ENCODE measurements around the gene HAUS7. TPM values are rescaled to one million over a fixed set of nuclear protein-coding genes. Genes with fewer than 3 reads are reported as not detected.

Gene HAUS7
- total RNA-seq, 2 donors from 2014 or later, result 18.1 to 35.7 TPM

DNA sequence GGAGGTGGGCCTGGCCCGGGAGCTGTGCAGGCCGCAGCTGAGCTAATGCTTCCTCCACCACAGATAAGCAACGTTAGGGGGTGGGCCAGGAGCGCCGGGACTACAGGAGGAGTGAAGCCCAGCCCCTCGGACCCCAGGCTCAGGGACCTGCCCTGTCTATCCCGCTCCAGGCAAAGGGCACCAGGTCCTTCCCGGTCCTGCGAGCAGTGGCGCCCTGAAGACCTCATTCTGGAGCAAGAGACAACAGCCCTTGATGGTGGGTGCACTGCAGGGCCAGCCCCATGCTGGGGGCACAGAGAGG is 23.8 kb downstream of the HAUS7 start:
- H3K27me3 ChIP-seq (replicated peaks; ENCODE audit: insufficient read depth), result no peaks in the 10 kb centered on the region
- intact Hi-C loops (cut with DNase I), result no loop called here
- WGBS, result 62% methylated on average over 5 of the region's 10 CpGs
- H3K4me1 ChIP-seq (replicated peaks), result no peaks in the 10 kb centered on the region
- H3K9me3 ChIP-seq, result no peaks in the 10 kb centered on the region
- H3K4me3 ChIP-seq, result no peak overlapping the region
- H3K27ac ChIP-seq, result no peak overlapping the region
- DNase-seq (ENCODE audit: low spot score), result no peak
- no peak for TF ChIP-seq POLR2AphosphoS5 (IDR thresholded peaks at IDR 0.05)
- TF ChIP-seq POLR2A (IDR thresholded peaks at IDR 0.05), result no peak
- TF ChIP-seq, protein P1, sequence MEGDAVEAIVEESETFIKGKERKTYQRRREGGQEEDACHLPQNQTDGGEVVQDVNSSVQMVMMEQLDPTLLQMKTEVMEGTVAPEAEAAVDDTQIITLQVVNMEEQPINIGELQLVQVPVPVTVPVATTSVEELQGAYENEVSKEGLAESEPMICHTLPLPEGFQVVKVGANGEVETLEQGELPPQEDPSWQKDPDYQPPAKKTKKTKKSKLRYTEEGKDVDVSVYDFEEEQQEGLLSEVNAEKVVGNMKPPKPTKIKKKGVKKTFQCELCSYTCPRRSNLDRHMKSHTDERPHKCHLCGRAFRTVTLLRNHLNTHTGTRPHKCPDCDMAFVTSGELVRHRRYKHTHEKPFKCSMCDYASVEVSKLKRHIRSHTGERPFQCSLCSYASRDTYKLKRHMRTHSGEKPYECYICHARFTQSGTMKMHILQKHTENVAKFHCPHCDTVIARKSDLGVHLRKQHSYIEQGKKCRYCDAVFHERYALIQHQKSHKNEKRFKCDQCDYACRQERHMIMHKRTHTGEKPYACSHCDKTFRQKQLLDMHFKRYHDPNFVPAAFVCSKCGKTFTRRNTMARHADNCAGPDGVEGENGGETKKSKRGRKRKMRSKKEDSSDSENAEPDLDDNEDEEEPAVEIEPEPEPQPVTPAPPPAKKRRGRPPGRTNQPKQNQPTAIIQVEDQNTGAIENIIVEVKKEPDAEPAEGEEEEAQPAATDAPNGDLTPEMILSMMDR (IDR thresholded peaks at IDR 0.05), result no peak
- H3K36me3 ChIP-seq, result no peaks in the 10 kb centered on the region

DNA sequence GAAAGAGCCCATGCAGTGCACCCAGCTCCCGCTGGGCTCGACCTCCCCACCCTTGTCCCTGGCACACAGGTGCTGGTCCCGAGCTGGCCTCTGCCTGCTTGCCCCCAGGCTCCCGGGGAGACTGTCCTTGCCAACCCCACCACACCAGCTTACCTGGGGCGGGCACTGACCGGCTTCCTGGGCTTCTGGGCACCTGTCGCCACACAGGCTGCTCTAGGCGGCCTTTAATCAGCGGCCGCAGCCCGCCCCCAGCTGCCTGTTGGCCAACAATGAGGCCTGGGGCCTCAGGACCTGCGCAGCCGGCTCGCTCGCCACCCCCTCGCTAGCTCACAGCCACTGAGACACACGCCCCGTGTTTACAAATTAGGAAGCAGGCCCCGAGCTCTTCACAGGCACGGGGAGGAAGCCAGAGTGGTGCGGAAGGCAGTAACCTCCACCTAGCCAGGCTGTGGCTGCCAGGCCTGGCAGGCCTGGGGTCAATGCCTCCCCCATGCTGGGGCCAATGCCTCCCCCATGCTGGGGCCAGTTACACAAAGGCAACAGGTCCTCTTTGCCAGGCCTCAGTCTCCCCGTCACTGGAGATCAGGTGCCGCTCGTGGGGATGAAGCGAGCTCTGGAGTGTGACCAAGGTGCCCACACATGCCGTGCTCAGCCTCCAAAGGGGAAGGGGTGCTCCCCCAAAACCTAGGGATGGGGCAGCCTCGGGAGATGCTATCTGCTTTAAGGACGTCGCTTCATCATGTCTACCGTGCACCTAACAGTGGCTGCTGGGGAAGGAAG is 24.3 kb downstream of the HAUS7 start, which contains the start of gene TREX2:
TREX2 (minus strand) TSS at position 201 of the 780 bp plus-strand sequence. CDS start 626 bp downstream, outside the sequence.
- Histone ChIP-seq H3K27me3 (replicated peaks; ENCODE audit: insufficient read depth) (no peaks in the 10 kb centered on the region), H3K36me3 (no peaks in the 10 kb centered on the region), H3K27ac (no peak within 1 kb of the TSS), H3K9me3 (no peaks in the 10 kb centered on the region), H3K4me1 (replicated peaks) (no peaks in the 10 kb centered on the region), H3K4me3 (no peak within 1 kb of the TSS)
- intact Hi-C loops (cut with DNase I), result no loop called here
- TF ChIP-seq POLR2A (IDR thresholded peaks at IDR 0.05) (no peak), POLR2AphosphoS5 (IDR thresholded peaks at IDR 0.05) (no peak)
- TF ChIP-seq, protein P1 (IDR thresholded peaks at IDR 0.05), result no peak
- WGBS, result 79% methylated on average over 12 of the region's 30 CpGs
- no peak for DNase-seq (ENCODE audit: low spot score)

DNA sequence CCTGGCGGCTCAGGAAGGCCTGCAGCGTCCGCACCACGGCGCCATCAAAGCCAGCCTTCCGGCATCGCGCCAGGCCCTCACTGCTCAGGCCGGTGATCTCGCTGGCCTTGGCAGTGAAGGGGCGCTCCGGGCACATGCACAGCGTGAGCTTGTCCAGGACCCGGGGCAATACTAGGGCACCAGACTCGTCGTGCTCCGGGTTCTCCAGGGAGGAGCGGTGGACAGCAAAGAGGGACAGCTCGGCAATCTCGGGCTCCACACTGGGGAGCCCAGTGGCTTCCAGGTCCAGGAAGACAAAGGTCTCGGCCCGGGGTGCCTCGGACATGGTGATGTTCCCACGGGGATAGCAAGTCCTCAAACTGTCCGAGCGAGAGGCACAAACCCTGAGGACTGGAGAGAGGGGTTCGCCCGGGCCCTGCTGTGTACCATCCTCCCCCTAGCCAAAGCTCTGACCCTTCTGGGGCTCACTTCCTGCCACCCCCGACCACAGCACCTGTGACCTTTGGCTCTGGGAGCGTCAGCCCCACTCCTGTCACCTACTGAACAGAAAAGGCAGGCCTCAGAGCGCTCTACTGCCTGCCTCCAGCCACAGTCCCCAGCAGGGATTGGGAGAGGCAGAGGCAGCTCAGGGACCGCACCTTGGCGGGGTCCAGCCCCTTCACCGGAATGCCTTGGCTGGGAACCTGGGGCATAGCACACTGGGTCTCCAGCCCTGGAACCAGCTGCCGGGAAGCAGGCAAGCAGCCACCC is 25.1 kb downstream of the HAUS7 start:
- no peak for DNase-seq (ENCODE audit: low spot score)
- 93% methylated on average over 3 of the region's 35 CpGs for WGBS
- Histone ChIP-seq H3K36me3 (no peaks in the 10 kb centered on the region), H3K9me3 (no peaks in the 10 kb centered on the region), H3K4me1 (replicated peaks) (no peaks in the 10 kb centered on the region), H3K27me3 (replicated peaks; ENCODE audit: insufficient read depth) (no peaks in the 10 kb centered on the region), H3K27ac (no peak overlapping the region), H3K4me3 (no peak overlapping the region)
- TF ChIP-seq, protein P1 (IDR thresholded peaks at IDR 0.05), result no peak
- TF ChIP-seq POLR2A (IDR thresholded peaks at IDR 0.05), result no peak
- no peak for TF ChIP-seq POLR2AphosphoS5 (IDR thresholded peaks at IDR 0.05)
- intact Hi-C loops (cut with DNase I), result no loop called here

DNA sequence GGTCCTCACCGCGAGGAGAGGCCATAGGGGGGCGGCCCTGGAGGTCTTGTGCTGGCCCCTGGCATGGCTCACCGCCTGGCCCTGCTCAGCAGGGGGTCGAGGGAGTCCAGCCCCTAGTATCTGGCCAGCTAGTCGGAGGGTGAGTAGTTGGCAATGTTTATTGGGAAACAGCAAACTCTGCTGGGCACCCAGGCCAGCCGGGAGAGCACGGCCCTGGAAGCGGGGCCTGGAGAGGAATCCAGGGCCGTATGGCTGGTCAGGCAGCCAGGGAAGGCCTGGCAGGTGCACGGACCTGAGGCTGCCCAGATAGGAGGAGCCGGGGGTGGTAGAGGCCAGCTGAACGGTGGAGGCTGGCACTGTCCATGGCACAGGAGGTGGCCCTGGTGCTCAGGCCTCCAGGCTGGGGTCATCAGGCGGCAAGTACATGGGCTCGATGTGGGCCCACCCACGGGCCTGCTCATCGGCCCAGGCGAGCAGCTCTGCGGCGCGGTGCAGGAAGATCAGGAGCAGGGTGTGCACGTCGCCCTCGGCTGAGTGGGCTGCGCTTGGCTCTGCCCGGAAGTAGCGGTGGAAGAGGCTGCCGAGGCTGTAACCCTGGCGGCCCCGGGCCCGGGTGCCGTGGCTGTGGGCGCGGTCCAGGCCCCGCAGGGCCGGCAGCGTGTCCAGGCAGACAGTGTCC is 25.9 kb downstream of the HAUS7 start:
- TF ChIP-seq POLR2AphosphoS5 (IDR thresholded peaks at IDR 0.05) (no peak), POLR2A (IDR thresholded peaks at IDR 0.05) (no peak)
- TF ChIP-seq, protein P1 (IDR thresholded peaks at IDR 0.05), result no peak
- no peaks in the 10 kb centered on the region for H3K9me3 ChIP-seq
- no peak overlapping the region for H3K27ac ChIP-seq
- H3K4me1 ChIP-seq (replicated peaks), result no peaks in the 10 kb centered on the region
- no peaks in the 10 kb centered on the region for H3K27me3 ChIP-seq (replicated peaks; ENCODE audit: insufficient read depth)
- DNase-seq (ENCODE audit: low spot score), result no peak
- no peak overlapping the region for H3K4me3 ChIP-seq
- intact Hi-C loops (cut with DNase I), result no loop called here
- 91% methylated on average over 14 of the region's 37 CpGs for WGBS
- no peaks in the 10 kb centered on the region for H3K36me3 ChIP-seq
